Omental fat pad (tissue), 4 donors: Measurements from ENCODE around the gene MAP3K6. TPM values are rescaled to one million over a fixed set of nuclear protein-coding genes. Genes with fewer than 3 reads are reported as not detected.

Source experiments
- ATAC-seq: fragments of 150-250 bp; one replicate; pipeline ENCODE4 v1.9.1; 2016; ENCODE audit warnings: mild to moderate bottlenecking, moderate library complexity; ENCODE audit not compliant: low FRiP score
- DNase-seq: peaks from one replicate; pipeline ENCODE4 v3.0.0-alpha.2; 2019; ENCODE audit warnings: low spot score
- CTCF ChIP-seq, 3 donors: fragments of 450-650 bp; IDR thresholded peaks; one replicate each; pipeline ENCODE4 v1.5.1; 2016 to 2017; ENCODE audit warnings: antibody characterized with exemption in 3 of 3, mild to moderate bottlenecking in 3 of 3, moderate library complexity in 2 of 3
- total RNA-seq, 4 donors: library from RNA; depleted of rRNA; stranded (reverse); fragments of >200 nt; gene quantifications; one replicate each; pipeline ENCODE4 v1.1.0, GENCODE V29; 2016

The MAP3K6 gene
- total RNA-seq, 4 donors from 2014 or later = 26.8 to 129 (median 43.4) TPM

GRCh38 chr1:27394925-27395324 lies 28.2 kb upstream of the MAP3K6 start:
- DNase-seq (no peak), ATAC-seq (no peak)
- TF ChIP-seq CTCF (IDR thresholded peaks at IDR 0.05) = no peak

- no peak for TF ChIP-seq CTCF (IDR thresholded peaks at IDR 0.05)
- DNase-seq (no peak), ATAC-seq (no peak)
Measured at GRCh38 chr1:27394282-27394658, 27.5 kb upstream of the MAP3K6 start.

GRCh38 chr1:27393641-27394281 lies 27.0 kb upstream of the MAP3K6 start:
- DNase-seq = no peak
- ATAC-seq = no peak
- no peak for TF ChIP-seq CTCF (IDR thresholded peaks at IDR 0.05)

- DNase-seq (no peak), ATAC-seq (no peak)
- TF ChIP-seq CTCF (IDR thresholded peaks at IDR 0.05) = peak in 1 of 3 donors; percentile 16
Measured at GRCh38 chr1:27392778-27393635, 26.2 kb upstream of the MAP3K6 start.

GRCh38 chr1:27392096-27392777 lies 25.5 kb upstream of the MAP3K6 start, which contains the start of gene GPR3:
Gene GPR3 (plus strand): TSS chr1:27392622. CDS start chr1:27393799, 1,177 bp downstream.
- no peak for TF ChIP-seq CTCF (IDR thresholded peaks at IDR 0.05)
- DNase-seq (peak; percentile 90), ATAC-seq (peak; percentile 87)

- no peak for DNase-seq
- TF ChIP-seq CTCF (IDR thresholded peaks at IDR 0.05) = no peak
- ATAC-seq = peak; percentile 18
Measured at GRCh38 chr1:27391511-27392095, 24.8 kb upstream of the MAP3K6 start.
